GM23338 (cell line): Measurements from ENCODE around the gene RHOG.

Experiments used
- CREB1 ChIP-seq: fragments of 250-450 bp; sonication (Bioruptor Pico); IDR thresholded peaks from 2 replicates; pipeline ENCODE4 v1.5.0; 2020; ENCODE audit warnings: low read depth, mild to moderate bottlenecking, moderate library complexity
- EZH2 ChIP-seq: fragments of 200-600 bp; sonication (generic); IDR thresholded peaks from one replicate; pipeline ENCODE4 v1.8.0; 2017; ENCODE audit warnings: antibody characterized with exemption, mild to moderate bottlenecking, low read depth; ENCODE audit not compliant: unreplicated experiment
- EZH2phosphoT487 ChIP-seq: fragments of 200-600 bp; sonication (generic); IDR thresholded peaks from one replicate; pipeline ENCODE4 v1.8.1; 2018; ENCODE audit warnings: antibody characterized with exemption; ENCODE audit not compliant: unreplicated experiment
- JUNB ChIP-seq: IDR thresholded peaks from one replicate; pipeline ENCODE4 v1.6.1; 2016; ENCODE audit warnings: antibody characterized with exemption; ENCODE audit not compliant: unreplicated experiment
- NANOG ChIP-seq: IDR thresholded peaks from 2 replicates; pipeline ENCODE4 v1.6.1; 2016; ENCODE audit warnings: antibody characterized with exemption, borderline replicate concordance
- POLR2AphosphoS5 ChIP-seq: IDR thresholded peaks from 2 replicates; pipeline ENCODE4 v1.6.1; 2016; ENCODE audit warnings: antibody characterized with exemption, low read depth
- REST ChIP-seq: IDR thresholded peaks from one replicate; pipeline ENCODE4 v1.6.1; 2018; ENCODE audit warnings: antibody characterized with exemption; ENCODE audit not compliant: unreplicated experiment
- STAT1 ChIP-seq: IDR thresholded peaks from one replicate; pipeline ENCODE4 v1.6.1; 2016; ENCODE audit warnings: antibody characterized with exemption; ENCODE audit not compliant: unreplicated experiment
- ZNF114 ChIP-seq: fragments of 250-450 bp; sonication (Bioruptor Pico); IDR thresholded peaks from 2 replicates; pipeline ENCODE4 v1.5.0; 2020; ENCODE audit warnings: mild to moderate bottlenecking, moderate library complexity
- ZNF331 ChIP-seq: fragments of 250-450 bp; sonication (Bioruptor Pico); IDR thresholded peaks from 2 replicates; pipeline ENCODE4 v1.5.0; 2020; ENCODE audit warnings: low read depth, mild to moderate bottlenecking, moderate library complexity
- TF ChIP-seq, protein P1 (sequence below), 2 experiments: fragments of 200-600 bp in 1 of 2; sonication (generic) in 1 of 2; conservative IDR thresholded peaks; 2 replicates each; pipeline versions ENCODE4 v1.5.1 to v1.6.1; 2016 to 2017; ENCODE audit warnings: antibody characterized with exemption in 2 of 2, low read depth in 2 of 2, mild to moderate bottlenecking in 2 of 2, moderate library complexity in 1 of 2
- TF ChIP-seq, protein P2 (sequence below): IDR thresholded peaks from 2 replicates; pipeline ENCODE4 v1.6.1; 2016; ENCODE audit warnings: antibody characterized with exemption
- TF ChIP-seq, protein P3 (sequence below): fragments of 250-450 bp; sonication (Bioruptor Pico); IDR thresholded peaks from 2 replicates; pipeline ENCODE4 v1.5.0; 2020; ENCODE audit warnings: mild to moderate bottlenecking, moderate library complexity

DNA sequence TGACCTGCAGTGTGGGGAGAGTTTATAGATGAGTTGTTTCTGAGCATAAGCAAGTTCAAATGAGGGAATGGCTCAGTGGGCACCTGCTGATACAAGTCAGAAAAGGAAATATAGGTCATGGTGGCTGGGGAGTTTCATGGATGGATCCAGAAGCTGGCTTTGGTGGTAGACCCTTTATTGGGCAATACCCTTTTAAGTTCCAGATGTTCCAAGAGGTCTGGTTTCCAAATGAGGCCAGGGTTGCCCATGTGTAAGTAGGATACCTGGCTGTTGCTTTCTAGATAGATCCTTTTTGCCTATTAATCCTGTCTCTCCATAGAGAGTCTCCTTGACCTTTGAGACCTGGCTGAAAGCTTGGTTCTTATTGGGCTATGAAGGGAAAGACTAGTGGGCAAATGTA is 16.9 kb upstream of the RHOG start:
- TF ChIP-seq EZH2 (no peak), POLR2AphosphoS5 (no peak), EZH2phosphoT487 (no peak), REST (no peak), CREB1 (CRISPR knock-in tag) (no peak), JUNB (no peak), NANOG (no peak), ZNF331 (CRISPR knock-in tag) (no peak), ZNF114 (CRISPR knock-in tag) (no peak), STAT1 (no peak)
- TF ChIP-seq, protein P1, sequence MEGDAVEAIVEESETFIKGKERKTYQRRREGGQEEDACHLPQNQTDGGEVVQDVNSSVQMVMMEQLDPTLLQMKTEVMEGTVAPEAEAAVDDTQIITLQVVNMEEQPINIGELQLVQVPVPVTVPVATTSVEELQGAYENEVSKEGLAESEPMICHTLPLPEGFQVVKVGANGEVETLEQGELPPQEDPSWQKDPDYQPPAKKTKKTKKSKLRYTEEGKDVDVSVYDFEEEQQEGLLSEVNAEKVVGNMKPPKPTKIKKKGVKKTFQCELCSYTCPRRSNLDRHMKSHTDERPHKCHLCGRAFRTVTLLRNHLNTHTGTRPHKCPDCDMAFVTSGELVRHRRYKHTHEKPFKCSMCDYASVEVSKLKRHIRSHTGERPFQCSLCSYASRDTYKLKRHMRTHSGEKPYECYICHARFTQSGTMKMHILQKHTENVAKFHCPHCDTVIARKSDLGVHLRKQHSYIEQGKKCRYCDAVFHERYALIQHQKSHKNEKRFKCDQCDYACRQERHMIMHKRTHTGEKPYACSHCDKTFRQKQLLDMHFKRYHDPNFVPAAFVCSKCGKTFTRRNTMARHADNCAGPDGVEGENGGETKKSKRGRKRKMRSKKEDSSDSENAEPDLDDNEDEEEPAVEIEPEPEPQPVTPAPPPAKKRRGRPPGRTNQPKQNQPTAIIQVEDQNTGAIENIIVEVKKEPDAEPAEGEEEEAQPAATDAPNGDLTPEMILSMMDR (conservative IDR thresholded peaks at IDR 0.05; ENCODE audit: low read depth in 2 of 2) = no peak
- TF ChIP-seq, protein P2, sequence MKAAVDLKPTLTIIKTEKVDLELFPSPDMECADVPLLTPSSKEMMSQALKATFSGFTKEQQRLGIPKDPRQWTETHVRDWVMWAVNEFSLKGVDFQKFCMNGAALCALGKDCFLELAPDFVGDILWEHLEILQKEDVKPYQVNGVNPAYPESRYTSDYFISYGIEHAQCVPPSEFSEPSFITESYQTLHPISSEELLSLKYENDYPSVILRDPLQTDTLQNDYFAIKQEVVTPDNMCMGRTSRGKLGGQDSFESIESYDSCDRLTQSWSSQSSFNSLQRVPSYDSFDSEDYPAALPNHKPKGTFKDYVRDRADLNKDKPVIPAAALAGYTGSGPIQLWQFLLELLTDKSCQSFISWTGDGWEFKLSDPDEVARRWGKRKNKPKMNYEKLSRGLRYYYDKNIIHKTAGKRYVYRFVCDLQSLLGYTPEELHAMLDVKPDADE = no peak
- TF ChIP-seq, protein P3, sequence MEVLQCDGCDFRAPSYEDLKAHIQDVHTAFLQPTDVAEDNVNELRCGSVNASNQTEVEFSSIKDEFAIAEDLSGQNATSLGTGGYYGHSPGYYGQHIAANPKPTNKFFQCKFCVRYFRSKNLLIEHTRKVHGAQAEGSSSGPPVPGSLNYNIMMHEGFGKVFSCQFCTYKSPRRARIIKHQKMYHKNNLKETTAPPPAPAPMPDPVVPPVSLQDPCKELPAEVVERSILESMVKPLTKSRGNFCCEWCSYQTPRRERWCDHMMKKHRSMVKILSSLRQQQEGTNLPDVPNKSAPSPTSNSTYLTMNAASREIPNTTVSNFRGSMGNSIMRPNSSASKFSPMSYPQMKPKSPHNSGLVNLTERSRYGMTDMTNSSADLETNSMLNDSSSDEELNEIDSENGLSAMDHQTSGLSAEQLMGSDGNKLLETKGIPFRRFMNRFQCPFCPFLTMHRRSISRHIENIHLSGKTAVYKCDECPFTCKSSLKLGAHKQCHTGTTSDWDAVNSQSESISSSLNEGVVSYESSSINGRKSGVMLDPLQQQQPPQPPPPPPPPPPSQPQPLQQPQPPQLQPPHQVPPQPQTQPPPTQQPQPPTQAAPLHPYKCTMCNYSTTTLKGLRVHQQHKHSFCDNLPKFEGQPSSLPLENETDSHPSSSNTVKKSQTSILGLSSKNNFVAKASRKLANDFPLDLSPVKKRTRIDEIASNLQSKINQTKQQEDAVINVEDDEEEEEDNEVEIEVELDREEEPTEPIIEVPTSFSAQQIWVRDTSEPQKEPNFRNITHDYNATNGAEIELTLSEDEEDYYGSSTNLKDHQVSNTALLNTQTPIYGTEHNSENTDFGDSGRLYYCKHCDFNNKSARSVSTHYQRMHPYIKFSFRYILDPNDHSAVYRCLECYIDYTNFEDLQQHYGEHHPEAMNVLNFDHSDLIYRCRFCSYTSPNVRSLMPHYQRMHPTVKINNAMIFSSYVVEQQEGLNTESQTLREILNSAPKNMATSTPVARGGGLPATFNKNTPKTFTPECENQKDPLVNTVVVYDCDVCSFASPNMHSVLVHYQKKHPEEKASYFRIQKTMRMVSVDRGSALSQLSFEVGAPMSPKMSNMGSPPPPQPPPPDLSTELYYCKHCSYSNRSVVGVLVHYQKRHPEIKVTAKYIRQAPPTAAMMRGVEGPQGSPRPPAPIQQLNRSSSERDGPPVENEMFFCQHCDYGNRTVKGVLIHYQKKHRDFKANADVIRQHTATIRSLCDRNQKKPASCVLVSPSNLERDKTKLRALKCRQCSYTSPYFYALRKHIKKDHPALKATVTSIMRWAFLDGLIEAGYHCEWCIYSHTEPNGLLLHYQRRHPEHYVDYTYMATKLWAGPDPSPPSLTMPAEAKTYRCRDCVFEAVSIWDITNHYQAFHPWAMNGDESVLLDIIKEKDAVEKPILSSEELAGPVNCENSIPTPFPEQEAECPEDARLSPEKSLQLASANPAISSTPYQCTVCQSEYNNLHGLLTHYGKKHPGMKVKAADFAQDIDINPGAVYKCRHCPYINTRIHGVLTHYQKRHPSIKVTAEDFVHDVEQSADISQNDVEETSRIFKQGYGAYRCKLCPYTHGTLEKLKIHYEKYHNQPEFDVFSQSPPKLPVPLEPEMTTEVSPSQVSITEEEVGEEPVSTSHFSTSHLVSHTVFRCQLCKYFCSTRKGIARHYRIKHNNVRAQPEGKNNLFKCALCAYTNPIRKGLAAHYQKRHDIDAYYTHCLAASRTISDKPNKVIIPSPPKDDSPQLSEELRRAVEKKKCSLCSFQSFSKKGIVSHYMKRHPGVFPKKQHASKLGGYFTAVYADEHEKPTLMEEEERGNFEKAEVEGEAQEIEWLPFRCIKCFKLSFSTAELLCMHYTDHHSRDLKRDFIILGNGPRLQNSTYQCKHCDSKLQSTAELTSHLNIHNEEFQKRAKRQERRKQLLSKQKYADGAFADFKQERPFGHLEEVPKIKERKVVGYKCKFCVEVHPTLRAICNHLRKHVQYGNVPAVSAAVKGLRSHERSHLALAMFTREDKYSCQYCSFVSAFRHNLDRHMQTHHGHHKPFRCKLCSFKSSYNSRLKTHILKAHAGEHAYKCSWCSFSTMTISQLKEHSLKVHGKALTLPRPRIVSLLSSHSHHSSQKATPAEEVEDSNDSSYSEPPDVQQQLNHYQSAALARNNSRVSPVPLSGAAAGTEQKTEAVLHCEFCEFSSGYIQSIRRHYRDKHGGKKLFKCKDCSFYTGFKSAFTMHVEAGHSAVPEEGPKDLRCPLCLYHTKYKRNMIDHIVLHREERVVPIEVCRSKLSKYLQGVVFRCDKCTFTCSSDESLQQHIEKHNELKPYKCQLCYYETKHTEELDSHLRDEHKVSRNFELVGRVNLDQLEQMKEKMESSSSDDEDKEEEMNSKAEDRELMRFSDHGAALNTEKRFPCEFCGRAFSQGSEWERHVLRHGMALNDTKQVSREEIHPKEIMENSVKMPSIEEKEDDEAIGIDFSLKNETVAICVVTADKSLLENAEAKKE = no peak
